HG03442 (cell line): Measurements from ENCODE around the gene EPHB2.
"Not testable (repeated sequence)": the region's sequence is repeated elsewhere in the genome, so short reads cannot be mapped to it uniquely, and the experiment has no call there.

Experiments used
- ATAC-seq: cut with Tn5 transposase; IDR thresholded peaks from one replicate; pipeline ENCODE4 v1.9.1; 2021; ENCODE audit warnings: mild to moderate bottlenecking, moderate library complexity; ENCODE audit not compliant: unreplicated experiment

EPHB2 gene

GRCh38 chr1:22710701-22711049 is at the start of gene EPHB2:
TSS of gene EPHB2 (plus strand) at chr1:22710839. CDS start at chr1:22710983, 144 bp downstream.
- ATAC-seq = no peak

DNA sequence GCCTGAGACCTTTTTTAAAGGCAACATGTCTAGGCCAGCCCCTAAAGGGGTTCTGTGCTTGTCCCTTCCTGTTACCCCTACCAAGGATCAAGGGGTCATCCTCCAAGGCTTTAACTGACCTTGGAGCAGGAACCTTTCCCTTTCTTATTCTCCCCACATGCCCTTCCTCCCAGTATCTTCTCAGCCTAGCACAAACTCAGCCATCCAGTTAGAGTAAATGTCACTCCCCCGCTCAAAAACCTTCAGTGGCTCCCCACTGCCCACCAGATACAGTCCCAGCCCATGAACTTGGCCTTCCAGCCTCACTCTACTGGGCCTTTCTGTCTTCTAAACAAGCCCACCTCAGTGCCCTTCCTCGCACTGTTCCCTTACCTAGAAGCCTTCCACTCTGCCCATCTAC is 48.8 kb upstream of the EPHB2 start:
- ATAC-seq = no peak

DNA sequence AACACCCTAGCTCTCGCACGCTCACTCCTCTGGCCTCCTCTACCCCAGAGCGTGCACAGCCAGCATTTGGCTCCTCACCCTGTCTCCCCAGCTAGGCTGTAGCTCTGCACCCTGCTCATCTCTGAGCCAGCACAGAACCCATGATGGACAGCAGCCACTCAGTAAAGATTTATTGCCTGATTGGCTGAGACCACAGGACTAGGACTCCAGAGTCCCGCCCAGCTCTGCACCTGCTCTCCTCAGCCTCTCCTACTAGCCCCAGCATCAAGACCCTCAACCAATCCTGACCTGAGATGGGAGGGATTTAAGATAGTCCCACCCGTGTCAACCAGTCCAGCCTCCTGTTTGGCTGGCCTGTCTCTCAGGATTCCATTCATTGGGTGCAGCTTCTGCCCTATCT is 48.3 kb upstream of the EPHB2 start:
- no peak for ATAC-seq

DNA sequence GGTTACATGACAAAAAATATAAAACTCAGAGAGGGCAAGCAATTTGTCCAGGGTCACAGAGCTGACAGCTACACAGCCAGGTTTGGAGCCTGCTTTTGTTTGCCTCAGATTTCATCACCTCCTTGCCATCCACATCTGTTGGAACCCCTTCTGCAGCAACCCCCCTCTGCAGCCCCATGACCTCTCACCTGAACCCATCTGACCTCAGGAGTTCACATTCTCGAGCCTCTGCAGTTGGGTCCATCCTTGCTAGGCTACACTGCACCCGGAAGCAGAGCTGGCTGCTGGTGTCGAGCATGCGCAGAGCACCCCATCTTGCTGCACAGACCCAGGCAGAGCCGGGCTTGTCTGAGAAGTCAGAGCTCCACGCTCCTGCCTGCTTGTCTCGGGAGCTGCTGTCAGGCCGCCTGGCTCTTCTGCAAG is 47.6 kb upstream of the EPHB2 start:
- no peak for ATAC-seq

GRCh38 chr1:22665752-22666151 is 44.9 kb upstream of the EPHB2 start:
- ATAC-seq = no peak

DNA sequence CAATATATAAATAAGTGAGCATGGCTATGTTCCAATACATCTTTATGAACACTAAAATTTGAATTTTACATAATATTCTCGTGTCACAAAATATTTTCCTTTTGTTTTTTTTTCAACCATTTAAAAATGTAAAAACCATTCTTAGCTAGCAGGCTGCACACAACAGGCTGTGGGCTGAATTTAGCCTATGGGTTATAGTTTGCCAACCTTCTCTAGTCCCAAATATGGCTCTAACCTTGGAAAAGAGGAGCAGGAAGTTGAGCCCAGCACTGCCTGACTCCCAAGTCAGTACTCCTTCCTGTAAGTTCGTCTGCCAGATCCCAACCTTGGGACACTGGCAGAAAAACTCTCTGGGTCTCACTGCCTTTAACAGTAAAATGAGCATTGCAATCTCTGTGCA is 44.2 kb upstream of the EPHB2 start:
- ATAC-seq = no peak

DNA sequence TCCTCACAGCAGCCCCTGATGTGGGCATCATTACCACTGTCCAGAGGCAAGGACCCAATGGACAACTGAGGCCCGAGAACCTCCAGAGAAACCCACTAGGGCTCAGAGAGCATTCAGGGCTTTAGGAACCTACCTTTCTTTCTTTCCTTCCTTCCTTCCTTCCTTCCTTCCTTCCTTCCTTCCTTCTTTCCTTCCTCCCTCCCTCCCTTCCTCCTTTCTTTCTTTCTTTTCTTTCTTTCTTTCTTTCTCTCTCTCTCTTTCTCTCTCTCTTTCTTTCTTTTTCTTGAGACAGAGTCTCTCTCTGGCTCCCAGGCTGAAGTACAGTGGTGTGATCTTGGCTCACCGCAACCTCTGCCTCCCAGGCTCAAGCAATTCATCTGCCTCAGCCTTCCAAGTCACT is 41.8 kb upstream of the EPHB2 start:
- not testable (repeated sequence) for ATAC-seq

DNA sequence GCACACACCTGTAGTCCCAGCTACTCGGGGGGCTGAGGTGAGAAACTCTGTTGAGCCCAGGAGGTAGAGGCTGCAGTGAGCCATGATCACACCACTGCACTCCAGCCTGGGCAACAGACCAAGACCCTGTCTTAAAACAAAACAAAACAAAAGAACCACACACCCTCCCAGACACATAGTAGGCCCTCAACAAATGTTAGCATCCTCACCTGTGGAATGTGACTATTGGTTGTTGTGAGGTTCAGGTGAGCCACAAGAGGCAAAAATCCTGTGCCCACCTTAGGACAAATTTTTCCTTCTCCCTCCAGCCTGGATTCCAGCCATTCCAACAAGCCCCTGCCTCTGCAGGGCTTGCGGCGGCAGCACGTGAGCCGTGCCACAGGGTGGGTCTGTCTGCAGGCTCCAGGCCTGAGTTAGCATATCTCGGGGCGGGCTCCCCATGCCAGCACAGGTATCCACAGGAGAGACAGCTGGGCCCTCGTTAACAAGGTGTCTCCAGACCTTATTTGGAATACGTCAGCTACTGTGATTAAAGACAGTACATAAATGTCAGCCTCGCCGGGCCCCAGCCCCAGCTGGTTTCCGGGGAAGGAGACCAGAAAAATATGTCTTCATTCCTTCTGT is 40.2 kb upstream of the EPHB2 start:
- ATAC-seq = no peak

- no peak for ATAC-seq
These were observed 38.6 kb upstream of the EPHB2 start for GRCh38 chr1:22671999-22672398.

DNA sequence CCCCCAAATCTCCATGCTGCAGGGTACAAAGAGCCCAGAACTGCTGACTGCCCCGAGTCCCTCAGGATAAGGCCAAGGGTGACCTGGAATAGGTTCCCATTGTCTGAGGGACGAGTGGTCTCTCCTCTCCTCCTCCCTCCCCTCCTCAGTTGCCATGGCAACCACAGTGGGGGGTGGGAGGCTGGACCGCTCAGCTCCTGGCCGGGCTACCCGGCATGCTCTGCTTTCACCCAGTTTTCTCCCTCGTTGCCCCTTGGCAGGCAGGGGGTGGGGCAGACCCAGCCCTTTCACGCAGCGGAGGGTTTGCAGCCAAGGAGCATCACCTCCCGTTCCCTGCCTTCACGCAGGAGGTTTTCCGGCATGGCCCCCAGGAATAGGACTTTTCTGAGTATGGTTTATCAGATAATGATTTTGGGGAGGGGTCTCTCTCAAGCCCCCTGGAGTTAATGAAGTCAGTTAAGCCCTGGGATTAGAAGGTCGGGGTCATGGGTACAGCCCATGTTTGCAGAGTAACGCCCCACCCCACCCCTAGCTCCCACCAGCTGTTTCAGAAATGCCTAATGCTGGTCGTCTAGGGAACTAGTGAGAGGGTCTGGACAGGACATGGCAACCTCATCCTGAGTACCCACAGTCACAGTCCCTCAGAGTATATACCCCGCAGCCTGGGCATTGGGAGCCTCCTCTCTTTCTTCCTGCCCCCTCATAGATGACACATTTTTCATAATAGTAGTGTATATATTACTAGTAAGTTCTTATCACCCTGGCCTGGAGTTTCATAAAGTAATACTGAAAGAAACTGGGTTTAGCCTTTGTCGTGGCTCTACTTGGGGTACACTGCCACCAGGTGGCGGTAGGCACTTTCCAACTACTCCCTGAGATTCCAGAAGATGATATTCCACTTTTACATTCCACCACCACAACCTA is 36.9 kb upstream of the EPHB2 start:
- no peak for ATAC-seq

DNA sequence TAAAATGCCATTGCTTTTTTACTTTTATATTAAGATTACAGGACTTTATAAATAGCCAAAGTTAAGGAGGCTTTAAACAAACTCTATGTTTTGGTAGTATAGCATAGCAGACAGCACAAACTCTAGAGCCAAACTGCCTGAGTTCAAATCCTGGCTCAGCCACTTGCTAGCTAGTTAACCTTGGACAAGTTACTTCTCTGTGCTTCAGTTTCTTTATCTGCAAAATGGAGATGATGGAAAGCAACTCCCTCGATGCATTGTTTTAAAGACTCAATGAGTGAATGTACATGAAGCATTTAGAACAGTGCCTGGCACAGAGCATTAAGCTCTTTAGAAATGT is 36.3 kb upstream of the EPHB2 start:
- no peak for ATAC-seq

GRCh38 chr1:22676151-22676550 is 34.5 kb upstream of the EPHB2 start:
- not testable (repeated sequence) for ATAC-seq

GRCh38 chr1:22676916-22677583 is 33.6 kb upstream of the EPHB2 start:
- ATAC-seq = no peak

DNA sequence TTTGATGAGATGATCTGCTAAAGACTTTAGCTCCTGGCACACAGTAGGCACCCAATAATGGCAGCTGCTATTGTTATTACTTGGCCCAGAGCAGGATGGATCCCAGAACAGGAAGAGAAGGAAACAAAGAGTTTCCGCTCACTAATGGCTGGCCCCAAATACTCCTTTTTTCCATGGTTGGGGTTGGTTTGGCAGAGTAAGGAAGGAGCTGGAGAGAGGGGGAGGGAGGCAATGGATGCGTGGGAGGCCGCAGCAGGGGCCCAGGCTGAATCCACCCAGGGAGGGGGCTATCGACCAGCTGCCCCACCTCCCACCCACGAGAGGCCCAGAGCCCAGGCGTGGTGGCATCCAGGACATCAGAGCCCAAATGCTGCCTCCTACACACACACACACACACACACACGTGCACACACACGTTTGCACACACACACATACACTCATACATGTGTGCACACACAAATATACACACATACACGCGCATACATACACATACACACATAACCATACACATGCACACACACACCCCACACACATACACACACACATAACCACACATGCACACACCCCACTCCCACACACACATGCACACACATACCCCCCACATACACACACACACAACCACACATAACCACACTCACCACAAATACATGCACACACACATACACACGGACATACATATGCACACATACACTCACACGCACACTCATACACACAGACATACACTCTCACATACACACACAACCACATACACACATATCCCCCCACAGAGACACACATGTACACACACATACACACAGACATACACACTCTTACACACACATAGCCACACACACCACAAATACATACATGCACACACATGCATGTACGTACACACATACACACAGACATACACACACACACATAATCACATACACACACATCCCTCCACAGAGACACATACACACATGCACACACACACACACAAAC is 32.4 kb upstream of the EPHB2 start:
- ATAC-seq = no peak

GRCh38 chr1:22680726-22681125 is 29.9 kb upstream of the EPHB2 start:
- ATAC-seq = no peak

- no peak for ATAC-seq
These were observed 28.9 kb upstream of the EPHB2 start for GRCh38 chr1:22681556-22682276.

- no peak for ATAC-seq
These were observed 27.1 kb upstream of the EPHB2 start for GRCh38 chr1:22683547-22683946.

DNA sequence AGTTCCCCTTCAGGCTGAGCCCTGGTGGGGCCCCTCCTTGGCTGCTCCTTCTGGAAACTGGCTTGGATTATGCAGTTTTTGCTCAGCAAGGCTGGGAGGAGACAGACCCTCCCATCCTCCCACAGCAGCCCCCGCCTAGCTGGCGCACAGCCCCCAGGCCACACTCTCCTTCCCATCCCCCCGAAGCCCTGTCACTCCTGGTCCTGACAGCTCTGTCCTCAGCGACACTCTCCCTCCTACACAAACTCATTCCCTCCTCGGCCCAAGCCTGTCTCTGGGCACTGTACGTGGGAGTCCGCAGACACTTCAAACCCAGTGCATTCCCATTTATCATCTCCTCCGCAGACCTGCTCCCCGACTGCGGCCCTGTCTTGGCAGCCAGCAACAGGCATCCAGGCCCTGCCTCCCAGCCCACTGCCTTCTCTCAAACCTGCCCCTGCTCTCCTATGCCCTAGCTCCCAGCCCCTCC is 25.0 kb upstream of the EPHB2 start:
- no peak for ATAC-seq

DNA sequence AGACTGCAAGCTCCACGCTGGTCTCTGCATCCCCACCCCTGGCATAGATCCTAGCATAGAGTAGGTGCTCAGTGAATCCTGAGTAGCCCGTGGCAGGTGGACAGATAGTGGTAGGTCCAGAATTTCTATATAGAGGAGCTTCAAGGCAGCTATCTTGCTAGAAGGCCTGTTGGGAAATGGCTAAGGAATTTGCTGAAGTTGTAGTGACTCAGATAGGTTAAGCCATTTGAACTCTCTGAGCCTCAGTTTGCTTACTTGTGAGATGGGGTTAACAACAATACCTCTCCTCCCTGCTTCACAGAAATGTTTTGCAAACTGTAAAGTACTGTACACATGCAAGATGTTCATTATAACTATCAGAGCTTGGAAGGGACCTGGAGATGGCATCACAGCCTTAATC is 23.4 kb upstream of the EPHB2 start:
- no peak for ATAC-seq

- no peak for ATAC-seq
These were observed 22.2 kb upstream of the EPHB2 start for GRCh38 chr1:22688466-22688865.
